ENCODE measurements around the gene PRKAG2. TPM values are rescaled to one million over a fixed set of nuclear protein-coding genes. Genes with fewer than 3 reads are reported as not detected.

PRKAG2 gene
- total RNA-seq, 1 donor from 2014 or later = 18.5 TPM

GRCh38 chr7:151683615-151684407, 193.1 kb downstream of the PRKAG2 start:
- Mint-ChIP-seq H3K9me3 (no peaks in the 10 kb centered on the region), H3K4me3 (no peak overlapping the region), H3K36me3 (ENCODE audit: low read depth) (no peaks in the 10 kb centered on the region), H3K4me1 (ENCODE audit: low read depth) (no peaks in the 10 kb centered on the region), H3K27me3 (ENCODE audit: insufficient read depth) (peaks cover 2% of the 10 kb centered on the region), H3K27ac (no peak overlapping the region)
- no peak for DNase-seq (ENCODE audit: low spot score)
- intact Hi-C loops (cut with micrococcal nuclease) = no loop called here

GRCh38 chr7:151682831-151683614, 193.9 kb downstream of the PRKAG2 start:
- no peaks in the 10 kb centered on the region for H3K9me3 Mint-ChIP-seq
- no peaks in the 10 kb centered on the region for H3K4me1 Mint-ChIP-seq (ENCODE audit: low read depth)
- no peaks in the 10 kb centered on the region for H3K36me3 Mint-ChIP-seq (ENCODE audit: low read depth)
- DNase-seq (ENCODE audit: low spot score) = no peak
- H3K27ac Mint-ChIP-seq = no peak overlapping the region
- H3K4me3 Mint-ChIP-seq = no peak overlapping the region
- intact Hi-C loops (cut with micrococcal nuclease) = no loop called here
- peaks cover 2% of the 10 kb centered on the region for H3K27me3 Mint-ChIP-seq (ENCODE audit: insufficient read depth)

- Mint-ChIP-seq H3K27ac (no peak overlapping the region), H3K4me1 (ENCODE audit: low read depth) (no peaks in the 10 kb centered on the region)
These were observed 195.2 kb downstream of the PRKAG2 start for GRCh38 chr7:151681726-151682125.

GRCh38 chr7:151680810-151681209, 196.1 kb downstream of the PRKAG2 start:
- Mint-ChIP-seq H3K4me1 (ENCODE audit: low read depth) (no peaks in the 10 kb centered on the region), H3K9me3 (no peaks in the 10 kb centered on the region), H3K4me3 (no peak overlapping the region), H3K27me3 (ENCODE audit: insufficient read depth) (peaks cover 2% of the 10 kb centered on the region), H3K27ac (no peak overlapping the region), H3K36me3 (ENCODE audit: low read depth) (no peaks in the 10 kb centered on the region)
- no peak for DNase-seq (ENCODE audit: low spot score)
- intact Hi-C loops (cut with micrococcal nuclease) = no loop called here

More at GRCh38 chr7:151681726-151682125, 195.2 kb downstream of the PRKAG2 start:
- intact Hi-C loops (cut with micrococcal nuclease) = no loop called here
- H3K9me3 Mint-ChIP-seq = no peaks in the 10 kb centered on the region
- H3K36me3 Mint-ChIP-seq (ENCODE audit: low read depth) = no peaks in the 10 kb centered on the region
- no peak overlapping the region for H3K4me3 Mint-ChIP-seq
- no peak for DNase-seq (ENCODE audit: low spot score)
- H3K27me3 Mint-ChIP-seq (ENCODE audit: insufficient read depth) = peaks cover 2% of the 10 kb centered on the region

GRCh38 chr7:151679881-151680612, 196.9 kb downstream of the PRKAG2 start:
- no peaks in the 10 kb centered on the region for H3K9me3 Mint-ChIP-seq
- DNase-seq (ENCODE audit: low spot score) = no peak
- H3K4me3 Mint-ChIP-seq = no peak overlapping the region
- peaks cover 2% of the 10 kb centered on the region for H3K27me3 Mint-ChIP-seq (ENCODE audit: insufficient read depth)
- intact Hi-C loops (cut with micrococcal nuclease) = no loop called here
- no peaks in the 10 kb centered on the region for H3K4me1 Mint-ChIP-seq (ENCODE audit: low read depth)
- no peak overlapping the region for H3K27ac Mint-ChIP-seq
- no peaks in the 10 kb centered on the region for H3K36me3 Mint-ChIP-seq (ENCODE audit: low read depth)

- H3K27ac Mint-ChIP-seq = no peak overlapping the region
- H3K27me3 Mint-ChIP-seq (ENCODE audit: insufficient read depth) = peaks cover 2% of the 10 kb centered on the region
- H3K36me3 Mint-ChIP-seq (ENCODE audit: low read depth) = no peaks in the 10 kb centered on the region
- H3K4me3 Mint-ChIP-seq = no peak overlapping the region
- intact Hi-C loops (cut with micrococcal nuclease) = no loop called here
- no peak for DNase-seq (ENCODE audit: low spot score)
- no peaks in the 10 kb centered on the region for H3K9me3 Mint-ChIP-seq
- no peaks in the 10 kb centered on the region for H3K4me1 Mint-ChIP-seq (ENCODE audit: low read depth)
These were observed 197.7 kb downstream of the PRKAG2 start for GRCh38 chr7:151679071-151679708.

GRCh38 chr7:151678227-151678604, 198.7 kb downstream of the PRKAG2 start:
- H3K4me1 Mint-ChIP-seq (ENCODE audit: low read depth) = no peaks in the 10 kb centered on the region
- no peaks in the 10 kb centered on the region for H3K36me3 Mint-ChIP-seq (ENCODE audit: low read depth)
- H3K9me3 Mint-ChIP-seq = no peaks in the 10 kb centered on the region
- no peak overlapping the region for H3K27ac Mint-ChIP-seq
- no peak for DNase-seq (ENCODE audit: low spot score)
- intact Hi-C loops (cut with micrococcal nuclease) = no loop called here
- H3K27me3 Mint-ChIP-seq (ENCODE audit: insufficient read depth) = peaks cover 2% of the 10 kb centered on the region
- no peak overlapping the region for H3K4me3 Mint-ChIP-seq

- no peak for DNase-seq (ENCODE audit: low spot score)
- intact Hi-C loops (cut with micrococcal nuclease) = no loop called here
- Mint-ChIP-seq H3K4me3 (no peak overlapping the region), H3K9me3 (no peaks in the 10 kb centered on the region), H3K4me1 (ENCODE audit: low read depth) (no peaks in the 10 kb centered on the region), H3K36me3 (ENCODE audit: low read depth) (no peaks in the 10 kb centered on the region), H3K27me3 (ENCODE audit: insufficient read depth) (peaks cover 2% of the 10 kb centered on the region), H3K27ac (no peak overlapping the region)
These were observed 199.2 kb downstream of the PRKAG2 start for GRCh38 chr7:151677581-151678226.

GRCh38 chr7:151676759-151677158, 200.2 kb downstream of the PRKAG2 start:
- DNase-seq (ENCODE audit: low spot score) = no peak
- intact Hi-C loops (cut with micrococcal nuclease) = no loop called here

GRCh38 chr7:151675196-151675920, 201.6 kb downstream of the PRKAG2 start:
- H3K4me3 Mint-ChIP-seq = no peak overlapping the region
- intact Hi-C loops (cut with micrococcal nuclease) = no loop called here
- peaks cover 2% of the 10 kb centered on the region for H3K27me3 Mint-ChIP-seq (ENCODE audit: insufficient read depth)
- no peaks in the 10 kb centered on the region for H3K36me3 Mint-ChIP-seq (ENCODE audit: low read depth)
- DNase-seq (ENCODE audit: low spot score) = no peak
- H3K4me1 Mint-ChIP-seq (ENCODE audit: low read depth) = no peaks in the 10 kb centered on the region
- no peaks in the 10 kb centered on the region for H3K9me3 Mint-ChIP-seq
- peak overlapping the region; percentile 15 for H3K27ac Mint-ChIP-seq

More at GRCh38 chr7:151676759-151677158, 200.2 kb downstream of the PRKAG2 start:
- Mint-ChIP-seq H3K4me1 (ENCODE audit: low read depth) (no peaks in the 10 kb centered on the region), H3K27me3 (ENCODE audit: insufficient read depth) (peaks cover 2% of the 10 kb centered on the region), H3K4me3 (no peak overlapping the region), H3K27ac (no peak overlapping the region), H3K36me3 (ENCODE audit: low read depth) (no peaks in the 10 kb centered on the region), H3K9me3 (no peaks in the 10 kb centered on the region)

GRCh38 chr7:151674161-151674920, 202.6 kb downstream of the PRKAG2 start:
- H3K27ac Mint-ChIP-seq = no peak overlapping the region
- H3K36me3 Mint-ChIP-seq (ENCODE audit: low read depth) = no peaks in the 10 kb centered on the region
- no peaks in the 10 kb centered on the region for H3K27me3 Mint-ChIP-seq (ENCODE audit: insufficient read depth)
- H3K9me3 Mint-ChIP-seq = no peaks in the 10 kb centered on the region
- DNase-seq (ENCODE audit: low spot score) = no peak
- no peaks in the 10 kb centered on the region for H3K4me1 Mint-ChIP-seq (ENCODE audit: low read depth)
- no peak overlapping the region for H3K4me3 Mint-ChIP-seq
- intact Hi-C loops (cut with micrococcal nuclease) = no loop called here
